ENCODE measurements around the gene NAXD.
A peak's percentile ranks its signal among the peaks of the same experiment; 100 is the strongest.

Gene NAXD

DNA sequence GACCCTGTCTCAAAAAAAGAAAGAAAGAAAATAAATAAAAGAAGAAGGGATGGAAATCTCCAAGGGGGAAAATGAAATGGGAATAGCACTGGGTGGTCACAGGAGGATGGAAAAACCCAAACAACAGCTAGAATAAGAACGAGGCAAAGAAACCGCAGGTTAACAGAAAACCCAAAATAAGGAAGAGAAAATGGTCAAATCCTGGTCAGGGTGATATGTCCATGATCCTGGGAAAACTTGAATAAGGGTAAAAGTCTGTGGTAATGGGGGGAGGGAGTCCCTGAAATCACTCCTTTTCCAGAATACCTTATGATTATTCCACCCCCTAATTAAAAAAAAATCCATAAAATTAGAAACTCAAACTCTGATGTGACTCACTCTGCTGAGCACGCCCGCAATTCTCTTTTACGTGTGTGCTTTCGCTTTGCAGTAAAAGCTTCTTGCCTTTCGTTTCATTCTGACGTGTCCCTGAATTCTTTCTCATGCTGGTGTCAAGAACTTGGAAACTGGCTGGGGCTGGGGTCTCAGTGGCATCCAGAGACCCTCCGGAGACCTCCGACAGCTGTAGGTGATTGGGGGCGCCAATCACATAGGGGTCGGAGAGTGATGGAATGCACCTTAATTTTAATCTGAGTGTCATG is 4.3 kb upstream of the NAXD start:
- Histone ChIP-seq H3K4me1 (ENCODE audit: low read length) (no peaks in the 10 kb centered on the region; the same call in 1 of the 2 replicates), H3K4me2 (ENCODE audit: low read depth, low read length) (peak overlapping the region; percentile 52), H3K79me2 (ENCODE audit: low read length) (peaks cover 4% of the 10 kb centered on the region), H3K27me3 (replicated peaks; ENCODE audit: insufficient read depth, low read length) (no peaks in the 10 kb centered on the region), H3K9me3 (replicated peaks; ENCODE audit: insufficient read depth, low read length) (no peaks in the 10 kb centered on the region), H3K36me3 (replicated peaks; ENCODE audit: insufficient read depth, low read length) (no peaks in the 10 kb centered on the region), H2AFZ (ENCODE audit: low read length) (peak overlapping the region; percentile 27), H3K9me2 (replicated peaks; ENCODE audit: insufficient read depth, low read length) (no peaks in the 10 kb centered on the region), H3K9ac (ENCODE audit: low read length) (no peak overlapping the region), H3K27ac (ENCODE audit: low read length) (no peak overlapping the region), H4K20me1 (ENCODE audit: insufficient read depth, low read length) (no peaks in the 10 kb centered on the region), H3F3A (ENCODE audit: insufficient read depth, low read length) (no peaks in the 10 kb centered on the region), H3K4me3 (ENCODE audit: low read length) (peak overlapping the region; percentile 42)
- TF ChIP-seq, protein P1, sequence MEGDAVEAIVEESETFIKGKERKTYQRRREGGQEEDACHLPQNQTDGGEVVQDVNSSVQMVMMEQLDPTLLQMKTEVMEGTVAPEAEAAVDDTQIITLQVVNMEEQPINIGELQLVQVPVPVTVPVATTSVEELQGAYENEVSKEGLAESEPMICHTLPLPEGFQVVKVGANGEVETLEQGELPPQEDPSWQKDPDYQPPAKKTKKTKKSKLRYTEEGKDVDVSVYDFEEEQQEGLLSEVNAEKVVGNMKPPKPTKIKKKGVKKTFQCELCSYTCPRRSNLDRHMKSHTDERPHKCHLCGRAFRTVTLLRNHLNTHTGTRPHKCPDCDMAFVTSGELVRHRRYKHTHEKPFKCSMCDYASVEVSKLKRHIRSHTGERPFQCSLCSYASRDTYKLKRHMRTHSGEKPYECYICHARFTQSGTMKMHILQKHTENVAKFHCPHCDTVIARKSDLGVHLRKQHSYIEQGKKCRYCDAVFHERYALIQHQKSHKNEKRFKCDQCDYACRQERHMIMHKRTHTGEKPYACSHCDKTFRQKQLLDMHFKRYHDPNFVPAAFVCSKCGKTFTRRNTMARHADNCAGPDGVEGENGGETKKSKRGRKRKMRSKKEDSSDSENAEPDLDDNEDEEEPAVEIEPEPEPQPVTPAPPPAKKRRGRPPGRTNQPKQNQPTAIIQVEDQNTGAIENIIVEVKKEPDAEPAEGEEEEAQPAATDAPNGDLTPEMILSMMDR (IDR thresholded peaks at IDR 0.05; ENCODE audit: low read length), result no peak
- TF ChIP-seq EZH2 (optimal IDR thresholded peaks at IDR 0.05; ENCODE audit: low read depth, low read length), result no peak
- TF ChIP-seq EZH2phosphoT487 (IDR thresholded peaks at IDR 0.05; ENCODE audit: low read length), result no peak
- DNase-seq, result peak; percentile 27

GRCh38 chr13:110615005-110615321 is 382 bp upstream of the NAXD start:
- peak overlapping the region; percentile 80; the same call in 1 of the 2 replicates for H3K4me2 ChIP-seq (ENCODE audit: low read depth, low read length)
- TF ChIP-seq EZH2 (optimal IDR thresholded peaks at IDR 0.05; ENCODE audit: low read depth, low read length), result no peak
- TF ChIP-seq EZH2phosphoT487 (IDR thresholded peaks at IDR 0.05; ENCODE audit: low read length), result no peak
- TF ChIP-seq, protein P1 (IDR thresholded peaks at IDR 0.05; ENCODE audit: low read length), result no peak
- no peak overlapping the region for H3K9ac ChIP-seq (ENCODE audit: low read length)
- no peaks in the 10 kb centered on the region for H3K9me3 ChIP-seq (replicated peaks; ENCODE audit: insufficient read depth, low read length)
- no peaks in the 10 kb centered on the region for H3K36me3 ChIP-seq (replicated peaks; ENCODE audit: insufficient read depth, low read length)
- peak overlapping the region; percentile 88 for H2AFZ ChIP-seq (ENCODE audit: low read length)
- H3K4me3 ChIP-seq (ENCODE audit: low read length), result peak overlapping the region; percentile 77
- H3F3A ChIP-seq (ENCODE audit: insufficient read depth, low read length), result no peaks in the 10 kb centered on the region
- H3K27ac ChIP-seq (ENCODE audit: low read length), result no peak overlapping the region
- no peaks in the 10 kb centered on the region for H3K27me3 ChIP-seq (replicated peaks; ENCODE audit: insufficient read depth, low read length)
- no peaks in the 10 kb centered on the region for H3K9me2 ChIP-seq (replicated peaks; ENCODE audit: insufficient read depth, low read length)
- H3K4me1 ChIP-seq (ENCODE audit: low read length), result peaks cover 8% of the 10 kb centered on the region; the same call in 1 of the 2 replicates
- DNase-seq, result no peak
- no peaks in the 10 kb centered on the region for H4K20me1 ChIP-seq (ENCODE audit: insufficient read depth, low read length)
- peaks cover 43% of the 10 kb centered on the region for H3K79me2 ChIP-seq (ENCODE audit: low read length)

- peak; percentile 21 for DNase-seq
- TF ChIP-seq, protein P1 (IDR thresholded peaks at IDR 0.05; ENCODE audit: low read length), result peak; percentile 16
- no peak for TF ChIP-seq EZH2 (optimal IDR thresholded peaks at IDR 0.05; ENCODE audit: low read depth, low read length)
- Histone ChIP-seq H3F3A (ENCODE audit: insufficient read depth, low read length) (no peaks in the 10 kb centered on the region), H3K9ac (ENCODE audit: low read length) (peak overlapping the region; percentile 62; the same call in 1 of the 2 replicates), H3K27ac (ENCODE audit: low read length) (no peak overlapping the region), H4K20me1 (ENCODE audit: insufficient read depth, low read length) (peaks cover 4% of the 10 kb centered on the region; the same call in 1 of the 2 replicates), H3K9me2 (replicated peaks; ENCODE audit: insufficient read depth, low read length) (no peaks in the 10 kb centered on the region), H3K27me3 (replicated peaks; ENCODE audit: insufficient read depth, low read length) (no peaks in the 10 kb centered on the region), H2AFZ (ENCODE audit: low read length) (peak overlapping the region; percentile 88), H3K9me3 (replicated peaks; ENCODE audit: insufficient read depth, low read length) (no peaks in the 10 kb centered on the region), H3K36me3 (replicated peaks; ENCODE audit: insufficient read depth, low read length) (no peaks in the 10 kb centered on the region), H3K79me2 (ENCODE audit: low read length) (peaks cover 57% of the 10 kb centered on the region), H3K4me3 (ENCODE audit: low read length) (peak overlapping the region; percentile 77), H3K4me2 (ENCODE audit: low read depth, low read length) (peak overlapping the region; percentile 80), H3K4me1 (ENCODE audit: low read length) (peaks cover 8% of the 10 kb centered on the region; the same call in 1 of the 2 replicates)
These were observed 1.1 kb downstream of the NAXD start for GRCh38 chr13:110616103-110617101.
